Left ventricle myocardium inferior (tissue), 1 donor: ENCODE data around the gene CD84. TPM values are rescaled to one million over a fixed set of nuclear protein-coding genes. Genes with fewer than 3 reads are reported as not detected.

ENCODE experiments used
- DNase-seq: peaks from one replicate; pipeline ENCODE4 v3.0.0-alpha.2; 2020
- H3K27ac ChIP-seq: fragments of 200-600 bp; replicated peaks from 2 replicates; pipeline ENCODE4 v1.8.0; 2021
- H3K27me3 ChIP-seq: fragments of 200-600 bp; 2 replicates; pipeline ENCODE4 v1.8.0; 2021; ENCODE audit warnings: low read depth
- H3K36me3 ChIP-seq: fragments of 200-600 bp; 2 replicates; pipeline ENCODE4 v1.8.0; 2021
- H3K4me1 ChIP-seq: fragments of 200-600 bp; 2 replicates; pipeline ENCODE4 v1.8.0; 2021
- H3K4me3 ChIP-seq: fragments of 200-600 bp; 2 replicates; pipeline ENCODE4 v1.8.0; 2021; ENCODE audit warnings: mild to moderate bottlenecking, moderate library complexity
- H3K9me3 ChIP-seq: fragments of 200-600 bp; replicated peaks from 2 replicates; pipeline ENCODE4 v1.8.0; 2021
- intact Hi-C: fragments of 100-400 bp; cut with micrococcal nuclease; formaldehyde crosslinking; loops from one replicate; pipeline ENCODE4 v1.11.0; 2022
- total RNA-seq: library from RNA; stranded (reverse); fragmentation: NEBNext Ultra II Directional; extraction: Animal tissue kit (Norgen Biotek cat#: 25700); gene quantifications from one replicate; pipeline ENCODE4 v1.2.1, GENCODE V29; 2021
- TF ChIP-seq, protein P1 (sequence below): fragments of 200-600 bp; IDR thresholded peaks from 2 replicates; pipeline ENCODE4 v1.8.0; 2021; ENCODE audit warnings: antibody characterized with exemption, mild to moderate bottlenecking, borderline replicate concordance
- donor health status: DM: no; HTN: yes; CAD: no; lungs with severe emphysema.

The CD84 gene
- total RNA-seq, 1 donor from 2014 or later = 3.6 TPM

DNA sequence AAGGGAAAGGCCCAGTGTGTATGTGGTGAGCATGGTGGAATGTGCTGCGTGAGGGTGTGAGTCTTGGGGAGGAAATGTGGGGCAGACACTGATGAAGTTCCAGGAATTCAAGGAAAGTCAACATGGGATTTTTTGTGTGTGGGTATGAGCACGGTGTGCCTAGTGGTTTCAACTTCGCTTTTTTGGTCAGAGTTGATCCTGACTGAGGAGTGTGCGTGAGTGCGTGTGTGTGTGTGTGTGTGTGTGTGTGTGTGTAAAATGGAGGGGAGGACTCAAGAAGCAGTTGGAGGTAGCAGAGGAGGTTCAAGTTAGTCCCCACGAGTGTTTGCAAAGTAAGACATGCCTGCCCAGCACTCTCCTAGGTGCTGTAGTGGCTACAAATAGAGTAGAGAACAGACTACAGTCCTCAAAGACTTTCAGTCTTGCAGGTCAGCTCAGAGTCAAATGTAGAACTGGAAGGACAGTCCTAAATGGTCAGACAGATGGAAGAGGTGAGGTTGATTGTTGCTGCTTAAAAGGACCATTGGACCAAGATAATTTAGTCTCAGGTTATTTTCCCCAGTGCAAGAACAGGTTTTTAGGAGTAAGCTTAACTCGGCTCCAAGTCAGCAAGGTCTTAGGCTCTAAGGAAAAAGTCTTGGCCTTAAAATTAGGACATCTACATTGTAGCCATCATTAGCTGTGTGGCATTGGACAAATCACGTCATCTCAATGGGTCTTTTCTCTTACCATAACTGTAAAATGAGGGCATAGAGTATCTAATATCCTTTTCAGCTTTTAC lies 42.5 kb upstream of the CD84 start:
- intact Hi-C loops = no loop called here
- Histone ChIP-seq H3K27me3 (no peaks in the 10 kb centered on the region), H3K4me3 (no peak overlapping the region), H3K36me3 (no peaks in the 10 kb centered on the region), H3K9me3 (no peaks in the 10 kb centered on the region), H3K4me1 (peaks cover 4% of the 10 kb centered on the region), H3K27ac (no peak overlapping the region)
- TF ChIP-seq, protein P1, sequence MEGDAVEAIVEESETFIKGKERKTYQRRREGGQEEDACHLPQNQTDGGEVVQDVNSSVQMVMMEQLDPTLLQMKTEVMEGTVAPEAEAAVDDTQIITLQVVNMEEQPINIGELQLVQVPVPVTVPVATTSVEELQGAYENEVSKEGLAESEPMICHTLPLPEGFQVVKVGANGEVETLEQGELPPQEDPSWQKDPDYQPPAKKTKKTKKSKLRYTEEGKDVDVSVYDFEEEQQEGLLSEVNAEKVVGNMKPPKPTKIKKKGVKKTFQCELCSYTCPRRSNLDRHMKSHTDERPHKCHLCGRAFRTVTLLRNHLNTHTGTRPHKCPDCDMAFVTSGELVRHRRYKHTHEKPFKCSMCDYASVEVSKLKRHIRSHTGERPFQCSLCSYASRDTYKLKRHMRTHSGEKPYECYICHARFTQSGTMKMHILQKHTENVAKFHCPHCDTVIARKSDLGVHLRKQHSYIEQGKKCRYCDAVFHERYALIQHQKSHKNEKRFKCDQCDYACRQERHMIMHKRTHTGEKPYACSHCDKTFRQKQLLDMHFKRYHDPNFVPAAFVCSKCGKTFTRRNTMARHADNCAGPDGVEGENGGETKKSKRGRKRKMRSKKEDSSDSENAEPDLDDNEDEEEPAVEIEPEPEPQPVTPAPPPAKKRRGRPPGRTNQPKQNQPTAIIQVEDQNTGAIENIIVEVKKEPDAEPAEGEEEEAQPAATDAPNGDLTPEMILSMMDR = no peak
- DNase-seq = no peak

DNA sequence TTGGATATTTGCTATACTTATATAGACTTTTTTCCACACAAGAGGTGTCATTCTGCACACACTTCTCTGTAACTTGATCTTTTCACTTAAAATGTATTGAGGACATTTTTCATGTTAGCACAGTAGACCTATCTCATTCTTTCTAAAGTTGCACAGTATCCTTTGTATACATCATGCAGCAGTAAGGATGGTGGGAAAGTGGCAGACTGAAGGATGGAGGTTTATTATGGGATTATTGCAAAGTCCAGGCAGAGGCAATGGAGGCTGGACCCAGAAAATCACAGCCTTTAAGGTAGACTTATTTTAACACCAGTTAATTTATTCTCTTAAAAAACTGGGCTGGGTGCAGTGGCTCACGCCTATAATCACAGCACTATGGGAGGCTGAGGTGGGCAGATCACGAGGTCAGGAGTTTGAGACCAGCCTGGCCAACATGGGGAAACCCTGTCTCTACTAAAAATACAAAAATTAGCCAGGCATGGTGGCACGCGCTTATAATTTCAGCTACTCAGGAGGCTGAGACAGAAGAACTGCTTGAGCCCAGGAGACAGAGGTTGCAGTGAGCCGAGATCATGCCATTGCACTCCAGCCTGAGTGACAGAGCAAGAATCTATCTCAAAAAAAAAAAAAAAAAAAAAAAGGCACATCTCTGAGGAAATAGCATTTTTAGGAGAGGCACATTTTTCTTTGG lies 41.8 kb upstream of the CD84 start:
- no peaks in the 10 kb centered on the region for H3K9me3 ChIP-seq
- peaks cover under 1% of the 10 kb centered on the region for H3K4me1 ChIP-seq
- TF ChIP-seq, protein P1 = no peak
- no peak for DNase-seq
- H3K36me3 ChIP-seq = no peaks in the 10 kb centered on the region
- intact Hi-C loops = no loop called here
- H3K4me3 ChIP-seq = no peak overlapping the region
- H3K27me3 ChIP-seq = no peaks in the 10 kb centered on the region
- no peak overlapping the region for H3K27ac ChIP-seq

DNA sequence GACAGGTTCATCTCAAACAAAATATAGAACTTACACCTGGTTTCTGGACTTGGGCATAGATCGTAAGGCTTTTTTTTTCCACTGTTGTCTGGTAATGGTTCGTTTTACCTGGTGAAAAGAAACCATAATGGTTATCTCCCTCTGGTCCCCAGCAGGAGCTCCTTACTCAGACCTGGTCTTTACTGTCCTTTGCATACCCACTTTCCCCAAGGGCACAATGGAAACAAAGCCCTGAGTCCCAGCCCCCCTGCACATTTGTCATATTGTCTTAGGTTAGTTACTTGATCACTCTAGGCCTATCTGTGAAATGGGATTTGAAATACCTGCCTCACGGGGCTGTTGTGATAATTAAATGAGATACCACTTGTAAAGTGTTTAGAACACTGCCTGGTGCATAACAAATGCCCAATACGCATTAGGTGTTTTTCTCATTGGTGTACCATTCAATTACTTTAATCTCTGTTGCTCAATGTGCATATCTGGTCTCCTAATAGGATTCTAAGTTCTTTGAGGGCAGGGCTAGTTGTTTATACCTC lies 40.5 kb upstream of the CD84 start:
- no peak overlapping the region for H3K4me3 ChIP-seq
- H3K4me1 ChIP-seq = no peaks in the 10 kb centered on the region
- no peaks in the 10 kb centered on the region for H3K36me3 ChIP-seq
- no peak for DNase-seq
- TF ChIP-seq, protein P1 = no peak
- H3K27me3 ChIP-seq = no peaks in the 10 kb centered on the region
- intact Hi-C loops = no loop called here
- H3K9me3 ChIP-seq = no peaks in the 10 kb centered on the region
- no peak overlapping the region for H3K27ac ChIP-seq

DNA sequence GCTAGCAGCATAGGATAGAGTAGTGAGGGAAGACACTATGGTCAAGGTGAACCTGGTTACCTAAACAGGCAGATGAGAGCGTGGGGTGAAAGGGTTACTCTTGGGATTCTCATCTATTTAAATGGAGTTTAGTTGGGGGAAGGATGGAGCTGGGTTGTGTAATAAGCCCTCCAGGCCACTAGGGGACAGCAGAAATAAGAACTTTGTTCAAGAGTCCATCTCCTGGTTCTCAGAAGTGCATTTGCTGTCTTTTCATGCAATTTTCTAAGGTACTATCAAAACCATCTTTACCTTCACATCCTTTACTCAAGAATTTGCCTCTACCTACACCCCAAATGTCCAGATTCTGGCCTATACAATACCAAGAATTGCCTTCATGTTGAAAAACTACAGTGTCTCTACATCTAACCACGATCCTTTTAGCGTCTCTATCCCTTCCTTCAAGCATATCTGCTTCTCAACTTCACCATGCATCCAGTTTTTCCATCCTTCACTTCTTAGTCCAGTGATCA lies 39.5 kb upstream of the CD84 start:
- intact Hi-C loops = no loop called here
- TF ChIP-seq, protein P1 = peak; percentile 52
- H3K4me3 ChIP-seq = no peak overlapping the region
- no peak overlapping the region for H3K27ac ChIP-seq
- peaks cover 2% of the 10 kb centered on the region for H3K27me3 ChIP-seq
- no peaks in the 10 kb centered on the region for H3K36me3 ChIP-seq
- H3K9me3 ChIP-seq = no peaks in the 10 kb centered on the region
- H3K4me1 ChIP-seq = no peaks in the 10 kb centered on the region
- DNase-seq = no peak

DNA sequence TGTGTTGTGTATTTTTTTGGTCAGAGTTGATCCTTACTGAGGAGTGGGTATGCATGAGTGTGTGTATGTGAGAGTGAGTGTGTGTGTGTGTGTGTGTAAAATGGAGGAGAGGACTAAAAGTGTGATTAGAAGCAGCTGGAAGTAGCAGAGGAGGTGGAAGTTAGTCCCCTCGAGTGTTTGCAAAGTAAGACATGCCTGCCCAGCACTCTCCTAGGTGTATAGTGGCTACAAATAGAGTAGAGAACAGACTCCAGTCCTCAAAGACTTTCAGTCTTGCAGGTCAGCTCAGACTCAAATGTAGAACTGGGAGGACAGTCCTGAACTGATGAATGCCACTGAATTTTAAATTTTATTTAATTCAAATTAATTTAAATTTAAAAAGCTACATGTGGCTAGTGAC lies 39.0 kb upstream of the CD84 start:
- H3K36me3 ChIP-seq = no peaks in the 10 kb centered on the region
- TF ChIP-seq, protein P1 = no peak

More for the DNA sequence above, 39.0 kb upstream of the CD84 start:
- Histone ChIP-seq H3K27me3 (peaks cover 7% of the 10 kb centered on the region), H3K9me3 (no peaks in the 10 kb centered on the region), H3K4me1 (no peaks in the 10 kb centered on the region), H3K27ac (no peak overlapping the region), H3K4me3 (no peak overlapping the region)
- intact Hi-C loops = no loop called here
- DNase-seq = no peak
